ENCODE results near the gene RLN3.
"Not testable (repeated sequence)": the region's sequence is repeated elsewhere in the genome, so short reads cannot be mapped to it uniquely, and the experiment has no call there.

RLN3 gene

DNA sequence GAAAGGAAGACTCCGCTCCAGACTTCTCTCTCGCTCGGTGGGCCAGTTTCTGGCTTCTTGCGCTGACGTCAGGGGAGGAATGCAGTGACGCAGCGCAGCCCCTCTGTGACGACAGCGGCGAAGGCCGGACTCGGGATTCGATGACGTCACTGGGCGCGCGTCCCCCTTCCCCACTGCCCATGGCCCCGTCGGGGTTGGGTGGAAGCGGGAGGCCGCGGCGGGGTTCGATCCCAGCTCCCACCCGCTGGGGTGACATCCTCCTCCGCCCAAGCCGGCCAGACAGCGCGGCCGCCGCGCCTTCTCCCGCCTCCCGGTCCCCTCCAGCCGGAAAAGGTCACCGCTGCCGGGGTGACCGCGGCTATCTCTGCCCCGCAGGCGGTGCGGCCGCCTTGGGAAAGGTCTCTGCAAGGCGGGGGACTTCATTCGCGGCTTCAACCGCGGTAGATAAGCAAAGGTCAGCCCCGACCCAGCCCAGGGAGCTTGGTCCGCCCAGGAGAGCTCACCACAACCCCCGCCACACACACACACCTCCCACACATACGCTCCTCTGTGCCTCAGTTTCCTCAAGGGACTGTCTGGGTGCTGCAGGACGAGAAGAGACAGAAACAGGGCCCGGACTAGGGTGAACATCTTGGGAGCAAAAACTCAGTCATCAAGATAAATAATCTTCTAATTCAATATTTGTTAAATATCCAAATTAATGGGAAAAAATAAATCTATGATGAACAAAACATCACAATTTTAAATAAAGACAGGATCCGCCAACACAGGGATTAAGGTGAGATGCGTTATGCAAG is 21.0 kb upstream of the RLN3 start:
- DNase-seq (ENCODE audit: low spot score) = no peak

DNA sequence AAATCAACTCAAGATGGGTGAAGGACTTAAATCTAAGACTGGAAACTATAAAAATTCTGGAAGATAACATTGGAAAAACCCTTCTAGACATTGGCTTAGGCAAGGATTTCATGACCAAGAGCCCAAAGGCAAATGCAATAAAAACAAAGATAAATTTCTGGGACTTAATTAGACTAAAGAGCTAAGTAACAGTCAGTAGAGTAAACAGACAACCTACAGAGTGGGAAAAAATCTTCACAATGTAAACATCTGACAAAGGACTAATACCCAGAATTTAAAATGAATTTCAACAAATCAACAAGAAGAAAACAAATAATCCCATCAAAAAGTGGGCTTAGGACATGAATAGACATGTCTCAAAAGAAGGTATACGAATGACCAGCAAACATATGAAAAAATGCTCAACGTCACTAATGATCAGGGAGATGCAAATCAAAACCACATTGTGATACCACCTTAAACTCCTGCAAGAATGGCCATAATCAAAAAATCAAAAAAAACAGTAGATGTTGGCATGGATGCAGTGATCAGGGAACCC is 15.5 kb upstream of the RLN3 start:
- TF ChIP-seq, protein P1, sequence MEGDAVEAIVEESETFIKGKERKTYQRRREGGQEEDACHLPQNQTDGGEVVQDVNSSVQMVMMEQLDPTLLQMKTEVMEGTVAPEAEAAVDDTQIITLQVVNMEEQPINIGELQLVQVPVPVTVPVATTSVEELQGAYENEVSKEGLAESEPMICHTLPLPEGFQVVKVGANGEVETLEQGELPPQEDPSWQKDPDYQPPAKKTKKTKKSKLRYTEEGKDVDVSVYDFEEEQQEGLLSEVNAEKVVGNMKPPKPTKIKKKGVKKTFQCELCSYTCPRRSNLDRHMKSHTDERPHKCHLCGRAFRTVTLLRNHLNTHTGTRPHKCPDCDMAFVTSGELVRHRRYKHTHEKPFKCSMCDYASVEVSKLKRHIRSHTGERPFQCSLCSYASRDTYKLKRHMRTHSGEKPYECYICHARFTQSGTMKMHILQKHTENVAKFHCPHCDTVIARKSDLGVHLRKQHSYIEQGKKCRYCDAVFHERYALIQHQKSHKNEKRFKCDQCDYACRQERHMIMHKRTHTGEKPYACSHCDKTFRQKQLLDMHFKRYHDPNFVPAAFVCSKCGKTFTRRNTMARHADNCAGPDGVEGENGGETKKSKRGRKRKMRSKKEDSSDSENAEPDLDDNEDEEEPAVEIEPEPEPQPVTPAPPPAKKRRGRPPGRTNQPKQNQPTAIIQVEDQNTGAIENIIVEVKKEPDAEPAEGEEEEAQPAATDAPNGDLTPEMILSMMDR (IDR thresholded peaks at IDR 0.05; ENCODE audit: extremely low read depth, missing control alignments) = no peak

More for the DNA sequence above, 21.0 kb upstream of the RLN3 start:
- TF ChIP-seq, protein P1 (IDR thresholded peaks at IDR 0.05; ENCODE audit: extremely low read depth, missing control alignments) = no peak

DNA sequence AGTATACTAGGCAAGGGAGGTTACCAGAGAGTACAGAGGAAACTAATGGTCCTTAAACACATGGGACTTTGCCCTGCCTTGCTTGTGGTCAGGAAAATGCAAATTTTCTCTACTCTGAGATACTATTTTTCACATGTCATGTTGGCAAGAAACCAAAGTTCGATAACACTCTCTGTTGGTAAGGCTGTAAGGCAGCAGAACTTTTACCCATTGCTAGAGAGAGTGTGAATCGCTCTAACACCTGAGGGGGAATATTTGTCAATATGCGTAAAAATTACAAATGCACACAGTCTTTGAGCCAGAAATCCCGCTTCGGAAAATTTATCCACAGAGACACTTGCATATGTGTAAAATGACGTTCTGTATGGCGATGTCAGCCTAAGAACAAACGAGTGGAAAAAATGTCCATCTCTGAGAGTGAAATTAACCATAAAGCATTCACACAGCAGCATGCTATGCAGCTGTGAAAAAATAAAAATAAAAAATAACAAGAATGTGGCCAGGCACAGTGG is 12.4 kb upstream of the RLN3 start:
- DNase-seq (ENCODE audit: low spot score) = peak; percentile 75
- TF ChIP-seq, protein P1 (IDR thresholded peaks at IDR 0.05; ENCODE audit: extremely low read depth, missing control alignments) = no peak

More for the DNA sequence above, 15.5 kb upstream of the RLN3 start:
- DNase-seq (ENCODE audit: low spot score) = no peak

DNA sequence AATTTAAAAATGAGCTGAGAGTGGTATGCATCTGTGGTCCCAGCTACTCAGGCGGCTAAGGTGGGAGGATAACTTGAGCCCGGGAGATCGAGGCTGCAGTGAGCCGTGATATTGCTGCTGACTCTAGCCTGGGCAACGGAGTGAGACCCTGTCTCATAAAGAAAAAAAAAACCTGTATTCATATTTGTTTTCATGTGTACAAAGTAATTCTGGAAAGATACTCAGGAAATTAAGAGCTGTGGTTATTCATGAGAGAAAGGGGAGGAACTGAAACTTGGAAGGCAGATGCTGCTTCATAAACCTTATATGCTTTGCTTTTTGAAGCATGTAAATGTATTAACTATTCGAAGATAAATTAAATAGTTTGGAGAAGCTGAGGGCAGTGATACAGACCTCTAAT is 8.8 kb upstream of the RLN3 start:
- peak; percentile 12 for DNase-seq (ENCODE audit: low spot score)

DNA sequence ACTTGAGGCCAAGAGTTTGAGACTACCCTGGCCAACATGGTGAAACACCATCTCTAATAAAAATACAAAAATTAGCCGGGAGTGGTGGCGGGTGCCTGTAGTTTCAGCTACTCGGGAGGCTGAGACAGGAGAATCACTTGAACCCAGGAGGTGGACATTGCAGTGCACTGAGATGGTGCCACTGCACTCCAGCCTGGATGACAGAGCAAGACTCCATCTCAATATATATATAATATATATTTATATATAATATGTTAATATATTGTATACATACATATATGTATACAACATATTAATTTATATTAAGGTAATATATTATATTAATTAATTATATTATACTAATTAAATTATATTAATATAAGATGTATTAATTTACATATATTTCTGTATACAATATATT is 8.2 kb upstream of the RLN3 start:
- not testable (repeated sequence) for DNase-seq (ENCODE audit: low spot score)

More for the DNA sequence above, 8.8 kb upstream of the RLN3 start:
- TF ChIP-seq, protein P1 (IDR thresholded peaks at IDR 0.05; ENCODE audit: extremely low read depth, missing control alignments) = no peak

DNA sequence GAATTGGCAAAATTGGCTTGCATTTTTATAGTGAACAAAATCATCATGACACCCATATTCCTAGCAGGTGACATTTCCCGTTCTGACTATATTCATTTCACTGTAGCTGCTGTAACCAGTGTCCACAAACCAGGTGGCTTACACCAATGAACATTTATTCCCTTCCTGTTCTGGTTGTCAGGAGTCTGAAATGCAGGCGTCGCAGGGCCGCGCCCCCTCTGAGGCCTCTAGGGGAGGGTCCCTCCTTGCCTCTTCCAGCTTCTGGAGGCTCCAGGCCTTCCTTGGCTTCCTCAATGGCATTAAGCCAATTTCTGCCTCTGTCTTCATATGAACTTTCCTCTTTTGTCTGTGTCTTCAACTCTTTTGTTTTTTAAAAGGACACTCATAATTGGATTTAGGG is 6.5 kb upstream of the RLN3 start:
- TF ChIP-seq, protein P1 (IDR thresholded peaks at IDR 0.05; ENCODE audit: extremely low read depth, missing control alignments) = no peak
- DNase-seq (ENCODE audit: low spot score) = no peak

DNA sequence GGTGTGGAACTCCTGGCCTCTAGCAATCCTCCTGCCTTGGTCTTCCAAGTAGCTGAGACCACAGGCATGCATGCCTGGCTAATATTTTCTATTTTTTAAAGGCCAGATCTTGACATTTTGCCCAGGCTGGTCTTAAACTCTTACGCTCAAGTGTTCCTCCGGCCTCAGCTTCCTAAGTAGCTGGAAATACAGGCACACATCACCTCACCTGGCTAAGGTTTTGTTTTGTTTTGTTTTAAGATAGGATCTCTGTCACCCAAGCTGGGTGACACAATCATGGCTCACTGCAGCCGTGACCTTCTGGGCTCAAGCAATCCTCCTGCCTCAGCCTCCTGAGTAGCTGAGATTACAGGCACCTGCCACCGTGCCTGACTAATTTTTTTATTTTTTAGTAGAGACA is 5.5 kb upstream of the RLN3 start:
- TF ChIP-seq, protein P1 (IDR thresholded peaks at IDR 0.05; ENCODE audit: extremely low read depth, missing control alignments) = no peak
- DNase-seq (ENCODE audit: low spot score) = no peak

Measured in GM20000 (cell line).